ENCODE data around the gene AMZ1. TPM values are rescaled to one million over a fixed set of nuclear protein-coding genes. Genes with fewer than 3 reads are reported as not detected.

Gene AMZ1
- total and polyA plus RNA-seq, 11 donors, result 0.01 to 0.48 (median 0.05) TPM; not detected in 6

- Histone ChIP-seq H3K4me3 (peak overlapping the region in 1 of 12 donors; percentile 12), H3K36me3 (peaks cover 0 to 64% (median 35%) of the 10 kb centered on the region in 9 donors), H3K4me1 (peaks cover 0 to 40% (median 9%) of the 10 kb centered on the region in 12 donors), H3K27ac (peak overlapping the region in 4 of 12 donors; percentile 10 to 79 (median 71)), H3K9me3 (peaks cover 0 to 3% (median 0%) of the 10 kb centered on the region in 12 donors), H3K27me3 (no peaks in the 10 kb centered on the region)
- TF ChIP-seq POLR2A (IDR thresholded peaks at IDR 0.05) (no peak), CTCF (IDR thresholded peaks at IDR 0.05) (no peak)
- ATAC-seq (no peak), DNase-seq (peak in 2 of 5 donors; percentile 16 to 48)
- 59 to 83% (median 65%) methylated on average over 15 of the region's 15 CpGs for WGBS, 4 donors
- intact Hi-C loops (cut with DNase I), result no loop called here
Observed at GRCh38 chr7:2728316-2729030, 40.5 kb downstream of the AMZ1 start.

- Histone ChIP-seq H3K36me3 (peaks cover 0 to 61% (median 32%) of the 10 kb centered on the region in 9 donors), H3K4me1 (peaks cover 0 to 48% (median 15%) of the 10 kb centered on the region in 12 donors), H3K27me3 (no peaks in the 10 kb centered on the region), H3K9me3 (peaks cover 0 to 10% (median 0%) of the 10 kb centered on the region in 12 donors), H3K4me3 (peak overlapping the region in 1 of 12 donors; percentile 12), H3K27ac (peak overlapping the region in 5 of 12 donors; percentile 10 to 79 (median 64))
- WGBS, 4 donors, result 77 to 90% (median 82%) methylated on average over 35 to 37 of the region's 37 CpGs
- intact Hi-C loops (cut with DNase I), result no loop called here
- DNase-seq, result peak in 3 of 5 donors; percentile 25 to 60 (median 39)
- no peak for ATAC-seq
- no peak for TF ChIP-seq POLR2A (IDR thresholded peaks at IDR 0.05)
Observed at GRCh38 chr7:2729031-2729892, 41.3 kb downstream of the AMZ1 start.

GRCh38 chr7:2729893-2730716 is 42.1 kb downstream of the AMZ1 start:
- peaks cover 0 to 56% (median 23%) of the 10 kb centered on the region in 12 donors for H3K4me1 ChIP-seq
- H3K27me3 ChIP-seq, result no peaks in the 10 kb centered on the region
- 82 to 87% (median 84%) methylated on average over 32 to 33 of the region's 33 CpGs for WGBS, 4 donors
- DNase-seq, result peak in 2 of 5 donors; percentile 22 to 40
- peak overlapping the region in 4 of 12 donors; percentile 10 to 78 (median 42) for H3K27ac ChIP-seq
- peaks cover 0 to 10% (median 0%) of the 10 kb centered on the region in 12 donors for H3K9me3 ChIP-seq
- intact Hi-C loops (cut with DNase I), result loop anchor here in 5 of 10 donors (5.0 to 10.0 kb wide), 3 partner anchors 75 to 115 kb away; partner anchors contain the start of gene GNA12 (in 4 of the 5)
- no peak overlapping the region for H3K4me3 ChIP-seq
- H3K36me3 ChIP-seq, result peaks cover 0 to 56% (median 32%) of the 10 kb centered on the region in 9 donors
- peak in 2 of 4 donors; percentile 1 to 9 for ATAC-seq
- TF ChIP-seq CTCF (IDR thresholded peaks at IDR 0.05), result no peak
- no peak for TF ChIP-seq POLR2A (IDR thresholded peaks at IDR 0.05)
